Stomach (tissue), 9 donors: ENCODE results near the gene SCARF1. TPM values are rescaled to one million over a fixed set of nuclear protein-coding genes. Genes with fewer than 3 reads are reported as not detected.

Experiments used
- DNase-seq, 2 donors: peaks; one replicate each; pipeline versions ENCODE4 v3.0.0 to v3.0.0-alpha.2; 2013 to 2019
- H3K27ac ChIP-seq, 5 donors: fragments of 200-600 bp in 4 of 5; sonication (generic) in 4 of 5; one replicate each; pipeline ENCODE4 v1.5.1; 2013 to 2019; ENCODE audit warnings: mild to moderate bottlenecking in 1 of 5, moderate library complexity in 1 of 5
- H3K27me3 ChIP-seq, 3 donors: fragments of 200-600 bp; sonication (generic); one replicate each; pipeline ENCODE4 v1.5.1; 2017 to 2019; ENCODE audit warnings: mixed run types in 1 of 3
- H3K36me3 ChIP-seq, 4 donors: fragments of 200-600 bp; sonication (generic); 1 replicate in 3 of 4; 2 replicates in 1 of 4; pipeline ENCODE4 v1.5.1; 2016 to 2019
- H3K4me1 ChIP-seq, 4 donors: fragments of 200-600 bp; sonication (generic); one replicate each; pipeline ENCODE4 v1.5.1; 2016 to 2019
- H3K4me3 ChIP-seq, 4 donors: fragments of 200-600 bp; sonication (generic) in 3 of 4; one replicate each; pipeline ENCODE4 v1.5.1; 2016 to 2019; ENCODE audit warnings: mild to moderate bottlenecking in 1 of 4
- H3K9me3 ChIP-seq, 4 donors: fragments of 200-600 bp; sonication (generic); one replicate each; pipeline ENCODE4 v1.5.1; 2016 to 2019
- EP300 ChIP-seq: sonication (generic); formaldehyde crosslinking; IDR thresholded peaks from one replicate; pipeline ENCODE4 v1.6.1; 2017; ENCODE audit warnings: antibody characterized with exemption
- POLR2A ChIP-seq, 4 donors: fragments of 450-650 bp; IDR thresholded peaks; one replicate each; pipeline ENCODE4 v1.6.1; 2016; ENCODE audit warnings: antibody characterized with exemption in 4 of 4, control low read depth in 2 of 4, mild to moderate bottlenecking in 1 of 4, moderate library complexity in 1 of 4
- POLR2AphosphoS5 ChIP-seq, 3 donors: sonication (generic); formaldehyde crosslinking; IDR thresholded peaks; one replicate each; pipeline ENCODE4 v1.6.1; 2016; ENCODE audit warnings: antibody characterized with exemption in 3 of 3
- WGBS, 5 donors: extraction: QIAGEN DNeasy Blood & Tissue Kit in 3 of 5; methylation state at CpG; one replicate each; pipeline versions ENCODE4 v1.1.5 to v1.1.7; 2013 to 2018; 5-methylcytosine and 5-hydroxymethylcytosine counted together
- intact Hi-C: fragments of 100-400 bp; cut with DNase I; formaldehyde crosslinking; loops from one replicate; pipeline ENCODE4 v1.15.1; 2023; ENCODE audit warnings: low total_unique reads
- polyA plus RNA-seq, 3 donors: library from polyadenylated mRNA; stranded (reverse); fragments of 200-250 nt; gene quantifications; one replicate each; pipeline ENCODE4 v1.2.3, GENCODE V29; 2013
- total RNA-seq, 5 donors: library from RNA; depleted of rRNA; stranded (reverse); fragments of >200 nt; gene quantifications; one replicate each; pipeline versions ENCODE4 v1.1.0 to v1.2.3, GENCODE V29; 2014 to 2016
- TF ChIP-seq, protein P1 (sequence below), 7 experiments: fragments of 450-650 bp in 4 of 7; fragments of 200-600 bp in 3 of 7; sonication (generic) in 3 of 7; IDR thresholded peaks; one replicate each; pipeline ENCODE4 v1.5.1; 2016 to 2019; ENCODE audit warnings: antibody characterized with exemption in 7 of 7, control low read depth in 2 of 7, mild to moderate bottlenecking in 1 of 7
- donor health status: healthy with polysubstance abuse.
- donor health status: Bipolar disorder and iron deficiency.
- donor health status: healthy.

Gene SCARF1
- total and polyA plus RNA-seq, 8 donors, result 1.4 to 119 (median 5.6) TPM

- H3K9me3 ChIP-seq, result no peaks in the 10 kb centered on the region
- DNase-seq, result peak in 1 of 2 donors; percentile 52
- 57 to 69% (median 61%) methylated on average over 5 to 11 of the region's 11 CpGs for WGBS, 5 donors
- intact Hi-C loops, result no loop called here
- H3K4me3 ChIP-seq, result no peak overlapping the region
- TF ChIP-seq POLR2AphosphoS5 (IDR thresholded peaks at IDR 0.05) (no peak), EP300 (no peak), POLR2A (IDR thresholded peaks at IDR 0.05) (no peak)
- TF ChIP-seq, protein P1, sequence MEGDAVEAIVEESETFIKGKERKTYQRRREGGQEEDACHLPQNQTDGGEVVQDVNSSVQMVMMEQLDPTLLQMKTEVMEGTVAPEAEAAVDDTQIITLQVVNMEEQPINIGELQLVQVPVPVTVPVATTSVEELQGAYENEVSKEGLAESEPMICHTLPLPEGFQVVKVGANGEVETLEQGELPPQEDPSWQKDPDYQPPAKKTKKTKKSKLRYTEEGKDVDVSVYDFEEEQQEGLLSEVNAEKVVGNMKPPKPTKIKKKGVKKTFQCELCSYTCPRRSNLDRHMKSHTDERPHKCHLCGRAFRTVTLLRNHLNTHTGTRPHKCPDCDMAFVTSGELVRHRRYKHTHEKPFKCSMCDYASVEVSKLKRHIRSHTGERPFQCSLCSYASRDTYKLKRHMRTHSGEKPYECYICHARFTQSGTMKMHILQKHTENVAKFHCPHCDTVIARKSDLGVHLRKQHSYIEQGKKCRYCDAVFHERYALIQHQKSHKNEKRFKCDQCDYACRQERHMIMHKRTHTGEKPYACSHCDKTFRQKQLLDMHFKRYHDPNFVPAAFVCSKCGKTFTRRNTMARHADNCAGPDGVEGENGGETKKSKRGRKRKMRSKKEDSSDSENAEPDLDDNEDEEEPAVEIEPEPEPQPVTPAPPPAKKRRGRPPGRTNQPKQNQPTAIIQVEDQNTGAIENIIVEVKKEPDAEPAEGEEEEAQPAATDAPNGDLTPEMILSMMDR (IDR thresholded peaks at IDR 0.05), result no peak
- peaks cover 0 to 22% (median 18%) of the 10 kb centered on the region in 4 donors for H3K36me3 ChIP-seq
- peaks cover 12 to 29% (median 22%) of the 10 kb centered on the region in 4 donors for H3K4me1 ChIP-seq
- no peak overlapping the region for H3K27ac ChIP-seq
- no peaks in the 10 kb centered on the region for H3K27me3 ChIP-seq
Measured at GRCh38 chr17:1639549-1640180, 5.9 kb downstream of the SCARF1 start.

GRCh38 chr17:1638624-1639300 lies 6.8 kb downstream of the SCARF1 start:
- 71 to 82% (median 76%) methylated on average over 18 to 19 of the region's 19 CpGs for WGBS, 5 donors
- no peak for TF ChIP-seq POLR2A (IDR thresholded peaks at IDR 0.05)
- TF ChIP-seq POLR2AphosphoS5 (IDR thresholded peaks at IDR 0.05), result no peak
- no peak for TF ChIP-seq EP300
- TF ChIP-seq, protein P1 (IDR thresholded peaks at IDR 0.05), result no peak
- H3K4me1 ChIP-seq, result peaks cover 5 to 20% (median 13%) of the 10 kb centered on the region in 4 donors
- H3K36me3 ChIP-seq, result peaks cover 0 to 26% (median 19%) of the 10 kb centered on the region in 4 donors
- no peak overlapping the region for H3K27ac ChIP-seq
- no peaks in the 10 kb centered on the region for H3K27me3 ChIP-seq
- intact Hi-C loops, result no loop called here
- no peak for DNase-seq
- H3K4me3 ChIP-seq, result no peak overlapping the region
- H3K9me3 ChIP-seq, result no peaks in the 10 kb centered on the region

- peak in 1 of 2 donors; percentile 60 for DNase-seq
- intact Hi-C loops, result no loop called here
- TF ChIP-seq POLR2A (IDR thresholded peaks at IDR 0.05) (no peak), EP300 (no peak), POLR2AphosphoS5 (IDR thresholded peaks at IDR 0.05) (no peak)
- TF ChIP-seq, protein P1 (IDR thresholded peaks at IDR 0.05), result no peak
Measured at GRCh38 chr17:1638171-1638590, 7.4 kb downstream of the SCARF1 start.

GRCh38 chr17:1636732-1637285 lies 8.7 kb downstream of the SCARF1 start:
- Histone ChIP-seq H3K36me3 (peaks cover 0 to 26% (median 19%) of the 10 kb centered on the region in 4 donors), H3K27me3 (no peaks in the 10 kb centered on the region), H3K27ac (no peak overlapping the region), H3K9me3 (no peaks in the 10 kb centered on the region), H3K4me3 (no peak overlapping the region), H3K4me1 (peaks cover 0 to 14% (median 6%) of the 10 kb centered on the region in 4 donors)
- DNase-seq, result peak in 1 of 2 donors; percentile 3
- intact Hi-C loops, result no loop called here
- WGBS, 5 donors, result 73 to 88% (median 86%) methylated on average over 6 to 15 of the region's 15 CpGs
- TF ChIP-seq, protein P1 (IDR thresholded peaks at IDR 0.05), result no peak
- no peak for TF ChIP-seq POLR2AphosphoS5 (IDR thresholded peaks at IDR 0.05)

More at GRCh38 chr17:1638171-1638590, 7.4 kb downstream of the SCARF1 start:
- Histone ChIP-seq H3K4me3 (no peak overlapping the region), H3K27ac (no peak overlapping the region), H3K36me3 (peaks cover 0 to 26% (median 19%) of the 10 kb centered on the region in 4 donors), H3K4me1 (peaks cover 0 to 14% (median 7%) of the 10 kb centered on the region in 4 donors), H3K9me3 (no peaks in the 10 kb centered on the region), H3K27me3 (no peaks in the 10 kb centered on the region)
- WGBS, 5 donors, result 74 to 82% (median 78%) methylated on average over 15 to 17 of the region's 17 CpGs
